Measurements from ENCODE around the gene CRYBG2.

- TF ChIP-seq SP1 (IDR thresholded peaks at IDR 0.05), result no peak
- TF ChIP-seq FOXA1 (IDR thresholded peaks at IDR 0.05), result no peak
- no peak for TF ChIP-seq ELF4 (IDR thresholded peaks at IDR 0.05)
- TF ChIP-seq PKNOX1 (IDR thresholded peaks at IDR 0.05), result no peak
- TF ChIP-seq TARDBP (IDR thresholded peaks at IDR 0.05), result no peak
- TF ChIP-seq CTBP1 (IDR thresholded peaks at IDR 0.05; ENCODE audit: borderline replicate concordance), result no peak
- TF ChIP-seq ZNF384 (IDR thresholded peaks at IDR 0.05), result no peak
- no peak for TF ChIP-seq BHLHE40 (IDR thresholded peaks at IDR 0.05; ENCODE audit: borderline replicate concordance)
- TF ChIP-seq NFRKB (IDR thresholded peaks at IDR 0.05), result no peak
- TF ChIP-seq ARNT (IDR thresholded peaks at IDR 0.05), result no peak
- TF ChIP-seq L3MBTL2 (conservative IDR thresholded peaks at IDR 0.05), result no peak
- no peak for TF ChIP-seq HDGF (IDR thresholded peaks at IDR 0.05; ENCODE audit: borderline replicate concordance)
- TF ChIP-seq FOXK2 (IDR thresholded peaks at IDR 0.05), result no peak
These were observed 59.9 kb downstream of the CRYBG2 start for GRCh38 chr1:26293911-26294463.
